GM12873 (cell line): Measurements from ENCODE around the gene EGR1.

Experiments
- TF ChIP-seq, protein P1 (sequence below): IDR thresholded peaks from 2 replicates; pipeline ENCODE4 v1.5.1; 2012; ENCODE audit warnings: low read depth, mild to moderate bottlenecking, moderate library complexity, low read length, control low read depth; ENCODE audit not compliant: insufficient read depth; ENCODE audit errors: missing control alignments

EGR1 gene

DNA sequence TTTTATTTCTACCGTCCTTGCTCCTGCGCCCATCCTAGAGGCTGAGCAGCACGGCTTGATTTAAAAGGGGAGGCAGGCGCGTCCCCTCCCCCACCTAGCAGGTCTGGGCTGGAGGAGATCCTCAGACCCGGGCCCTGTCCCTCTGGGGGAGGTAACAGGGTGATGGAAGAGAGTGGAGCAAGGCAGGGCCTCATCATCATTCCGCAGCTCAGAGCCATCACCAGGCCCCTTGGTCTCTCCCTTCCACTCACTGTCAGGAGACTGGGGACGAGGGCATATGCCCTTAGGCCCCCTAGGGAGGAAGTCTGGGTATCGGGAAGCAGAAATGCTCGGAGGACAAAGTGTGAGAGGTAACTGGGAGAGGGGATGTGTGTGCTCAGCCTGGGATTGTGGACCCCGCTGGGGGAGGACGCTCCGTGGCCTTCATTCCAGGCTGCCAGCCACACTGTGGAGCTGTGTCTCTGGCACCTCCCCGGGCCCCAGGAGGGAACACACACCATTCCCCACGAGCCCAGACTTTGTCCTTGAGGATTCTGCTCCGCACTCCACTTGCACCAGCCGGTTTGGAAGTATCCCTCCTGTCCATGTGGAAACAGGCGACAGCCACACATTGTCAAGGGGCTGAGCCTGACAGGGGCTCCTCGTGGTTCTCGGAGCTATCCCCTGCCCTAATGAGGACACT, 25.7 kb upstream of the EGR1 start:
- TF ChIP-seq, protein P1, sequence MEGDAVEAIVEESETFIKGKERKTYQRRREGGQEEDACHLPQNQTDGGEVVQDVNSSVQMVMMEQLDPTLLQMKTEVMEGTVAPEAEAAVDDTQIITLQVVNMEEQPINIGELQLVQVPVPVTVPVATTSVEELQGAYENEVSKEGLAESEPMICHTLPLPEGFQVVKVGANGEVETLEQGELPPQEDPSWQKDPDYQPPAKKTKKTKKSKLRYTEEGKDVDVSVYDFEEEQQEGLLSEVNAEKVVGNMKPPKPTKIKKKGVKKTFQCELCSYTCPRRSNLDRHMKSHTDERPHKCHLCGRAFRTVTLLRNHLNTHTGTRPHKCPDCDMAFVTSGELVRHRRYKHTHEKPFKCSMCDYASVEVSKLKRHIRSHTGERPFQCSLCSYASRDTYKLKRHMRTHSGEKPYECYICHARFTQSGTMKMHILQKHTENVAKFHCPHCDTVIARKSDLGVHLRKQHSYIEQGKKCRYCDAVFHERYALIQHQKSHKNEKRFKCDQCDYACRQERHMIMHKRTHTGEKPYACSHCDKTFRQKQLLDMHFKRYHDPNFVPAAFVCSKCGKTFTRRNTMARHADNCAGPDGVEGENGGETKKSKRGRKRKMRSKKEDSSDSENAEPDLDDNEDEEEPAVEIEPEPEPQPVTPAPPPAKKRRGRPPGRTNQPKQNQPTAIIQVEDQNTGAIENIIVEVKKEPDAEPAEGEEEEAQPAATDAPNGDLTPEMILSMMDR = no peak

DNA sequence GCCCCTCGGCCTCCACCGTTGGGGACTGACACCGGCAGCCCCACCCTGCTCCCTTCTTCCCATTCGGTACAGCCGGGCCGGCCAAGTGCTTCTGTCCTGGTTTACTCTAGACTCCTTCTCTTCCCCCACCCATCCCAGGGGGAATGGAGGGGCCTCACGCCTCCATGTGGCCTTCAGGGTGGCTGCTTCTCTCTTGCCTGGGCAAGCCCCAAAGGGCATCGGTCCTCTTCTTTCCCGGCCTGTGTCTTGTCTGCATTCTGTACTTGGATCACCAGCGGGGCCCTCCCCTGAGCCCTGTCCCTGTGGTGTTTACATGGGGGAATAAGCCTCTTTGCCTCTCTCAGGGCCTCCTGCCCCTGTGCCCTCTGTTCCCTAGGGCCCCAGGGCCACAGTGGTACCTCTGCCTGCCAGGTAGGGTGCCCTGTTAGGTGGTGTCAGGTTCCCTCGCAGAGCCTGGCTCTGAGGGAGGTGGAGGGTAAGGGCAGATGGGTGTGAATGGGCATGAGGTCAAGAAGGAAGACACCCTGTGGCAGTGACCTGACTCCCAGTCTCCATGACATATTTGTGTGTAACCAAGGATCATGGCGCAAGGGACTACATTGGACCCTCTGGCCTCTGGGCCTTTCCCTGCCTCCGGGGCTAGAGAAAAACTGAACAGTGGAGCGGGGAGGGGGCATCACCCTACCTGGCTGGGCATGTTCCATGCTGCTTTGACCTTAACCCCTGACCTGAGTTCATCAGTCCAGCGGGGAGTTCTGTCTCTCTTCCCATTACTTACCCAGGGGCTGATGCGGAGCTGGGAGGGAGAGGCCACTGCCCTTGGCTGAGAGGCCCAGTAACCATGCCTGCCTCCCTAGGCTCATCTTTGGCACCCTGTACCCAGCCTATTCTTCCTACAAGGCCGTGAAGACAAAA, 24.9 kb upstream of the EGR1 start:
- TF ChIP-seq, protein P1 = no peak

GRCh38 chr5:138441221-138441620, 24.1 kb upstream of the EGR1 start:
- TF ChIP-seq, protein P1 = no peak

DNA sequence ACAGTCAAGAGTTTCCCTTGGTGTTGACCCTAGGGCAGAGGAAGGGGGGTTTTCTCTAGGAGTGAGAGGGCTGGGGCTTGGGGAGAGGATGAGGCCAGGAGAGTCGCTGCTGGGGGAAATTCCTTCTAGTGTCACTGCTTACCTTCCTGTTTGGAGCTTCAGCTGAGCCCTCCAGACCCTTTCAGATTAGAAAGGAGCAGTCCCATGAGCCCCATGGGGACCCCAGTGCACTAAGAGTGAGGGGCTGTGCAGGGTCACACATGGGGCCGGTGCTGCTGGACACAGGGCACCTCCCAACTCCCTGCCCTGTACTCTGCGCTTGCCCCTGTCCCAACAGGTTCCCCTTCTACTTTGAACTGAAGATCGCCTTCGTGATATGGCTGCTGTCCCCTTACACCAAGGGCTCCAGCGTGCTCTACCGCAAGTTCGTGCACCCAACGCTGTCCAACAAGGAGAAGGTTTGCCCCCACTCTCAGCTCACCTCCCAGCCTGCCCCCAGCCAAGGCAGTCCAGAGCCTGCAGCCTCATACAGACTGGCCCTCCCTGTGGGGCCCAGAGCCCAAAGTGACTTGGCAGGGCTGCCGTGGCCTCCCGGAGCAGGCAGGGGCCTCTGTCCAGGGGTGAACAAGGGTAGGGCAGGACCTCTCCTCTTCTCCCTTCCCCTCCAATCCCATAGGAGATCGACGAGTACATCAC, 21.1 kb upstream of the EGR1 start:
- TF ChIP-seq, protein P1 = no peak

- TF ChIP-seq, protein P1 = no peak
These were observed 20.3 kb upstream of the EGR1 start for GRCh38 chr5:138444774-138445546.

GRCh38 chr5:138445547-138446271, 19.6 kb upstream of the EGR1 start:
- TF ChIP-seq, protein P1 = no peak
